GM18505 (cell line): Measurements from ENCODE around the gene SNX3.
"Not testable (repeated sequence)": the region's sequence is repeated elsewhere in the genome, so short reads cannot be mapped to it uniquely, and the experiment has no call there.

Source experiments
- ATAC-seq: cut with Tn5 transposase; IDR thresholded peaks from one replicate; pipeline ENCODE4 v1.9.1; 2021; ENCODE audit not compliant: unreplicated experiment
- POLR2A ChIP-seq: IDR thresholded peaks from 4 replicates; pipeline ENCODE4 v1.6.1; 2011; ENCODE audit warnings: borderline replicate concordance; ENCODE audit not compliant: insufficient read depth, insufficient read length; ENCODE audit errors: extremely low read depth

Gene SNX3

GRCh38 chr6:108277831-108278230 lies 17.0 kb upstream of the SNX3 start:
- no peak for ATAC-seq
- no peak for TF ChIP-seq POLR2A

- ATAC-seq, result no peak
- no peak for TF ChIP-seq POLR2A
These were observed 16.5 kb upstream of the SNX3 start for GRCh38 chr6:108277295-108277694.

GRCh38 chr6:108275976-108276375 lies 15.1 kb upstream of the SNX3 start:
- no peak for ATAC-seq

GRCh38 chr6:108274546-108274945 lies 13.7 kb upstream of the SNX3 start:
- ATAC-seq, result no peak
- TF ChIP-seq POLR2A, result no peak

More at GRCh38 chr6:108275976-108276375, 15.1 kb upstream of the SNX3 start:
- no peak for TF ChIP-seq POLR2A

- not testable (repeated sequence) for ATAC-seq
These were observed 9.1 kb upstream of the SNX3 start for GRCh38 chr6:108269955-108270354.

- ATAC-seq, result no peak
- TF ChIP-seq POLR2A, result no peak
These were observed 8.0 kb upstream of the SNX3 start for GRCh38 chr6:108268845-108269244.

GRCh38 chr6:108263371-108263770 lies 2.5 kb upstream of the SNX3 start:
- no peak for ATAC-seq
- no peak for TF ChIP-seq POLR2A

- ATAC-seq, result peak; percentile 1
- TF ChIP-seq POLR2A, result no peak
These were observed 573 bp downstream of the SNX3 start for GRCh38 chr6:108260126-108260808.

GRCh38 chr6:108254433-108255410 lies 6.1 kb downstream of the SNX3 start:
- ATAC-seq, result no peak
- TF ChIP-seq POLR2A, result no peak

- no peak for TF ChIP-seq POLR2A
- ATAC-seq, result no peak
These were observed 7.6 kb downstream of the SNX3 start for GRCh38 chr6:108253241-108253640.

- ATAC-seq, result no peak
- no peak for TF ChIP-seq POLR2A
These were observed 8.8 kb downstream of the SNX3 start for GRCh38 chr6:108252055-108252454.

- no peak for ATAC-seq
- no peak for TF ChIP-seq POLR2A
These were observed 9.6 kb downstream of the SNX3 start for GRCh38 chr6:108251252-108251651.

GRCh38 chr6:108250240-108250866 lies 10.5 kb downstream of the SNX3 start:
- no peak for TF ChIP-seq POLR2A

More at GRCh38 chr6:108250240-108250866, 10.5 kb downstream of the SNX3 start:
- no peak for ATAC-seq
